NCI-H1048 (cell line): ENCODE results near the gene NPIPB6.
"Not testable (repeated sequence)": the region's sequence is repeated elsewhere in the genome, so short reads cannot be mapped to it uniquely, and the experiment has no call there.

Experiments used
- DNase-seq: peaks from one replicate; lab custom pipeline; 2025; lab: John Stamatoyannopoulos, UW

Gene NPIPB6

GRCh38 chr16:28363408-28363807 is at the start of gene NPIPB6:
Gene NPIPB6 (minus strand): TSS chr16:28363508. CDS start chr16:28362822, 686 bp downstream.
- not testable (repeated sequence) for DNase-seq

DNA sequence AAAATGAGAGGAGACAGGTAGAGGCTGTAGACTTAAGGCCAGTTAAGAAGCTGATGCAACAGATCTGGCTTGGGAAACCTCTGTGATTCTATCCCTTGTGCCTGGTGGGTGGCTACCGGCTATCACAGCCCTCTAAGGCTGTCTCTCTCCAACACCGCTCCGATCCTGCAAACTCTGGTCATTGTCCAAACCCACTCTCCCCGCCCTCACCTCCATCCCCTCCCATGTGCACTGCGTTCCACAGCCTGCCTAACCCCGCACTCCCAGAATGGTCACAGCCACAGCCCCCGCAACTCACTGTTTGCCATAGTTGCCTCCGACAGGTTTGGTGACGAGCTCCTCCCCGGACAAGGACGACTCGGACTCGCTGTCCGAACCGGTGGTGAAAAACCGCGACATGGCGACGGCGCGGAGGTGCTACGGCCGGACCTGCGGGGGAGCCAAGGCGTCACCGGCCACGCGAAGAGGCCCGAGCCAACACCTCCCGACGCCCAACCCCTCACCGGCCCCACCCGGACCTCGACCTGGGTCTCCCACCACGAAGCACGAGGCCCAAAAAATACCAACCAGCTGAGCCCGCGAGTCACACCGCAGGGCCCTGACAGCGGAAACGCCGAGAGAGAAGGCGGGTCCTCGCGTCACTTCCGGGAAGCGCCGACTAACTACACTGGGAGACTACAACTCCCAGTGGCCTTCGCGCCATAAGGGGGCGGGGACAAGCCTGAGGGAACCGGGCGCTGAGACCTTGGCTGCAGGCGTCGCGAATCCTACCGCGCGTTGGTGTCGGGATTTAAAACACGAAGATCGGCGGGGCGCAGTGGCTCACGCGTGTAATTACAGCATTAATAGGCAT is 40.1 kb upstream of the NPIPB6 start, which contains the start of gene EIF3CL:
Gene EIF3CL, minus strand, starts transcription at position 622 of the 853 bp plus-strand sequence. Its CDS starts 223 bp downstream, at position 399.
- DNase-seq: not testable (repeated sequence)

DNA sequence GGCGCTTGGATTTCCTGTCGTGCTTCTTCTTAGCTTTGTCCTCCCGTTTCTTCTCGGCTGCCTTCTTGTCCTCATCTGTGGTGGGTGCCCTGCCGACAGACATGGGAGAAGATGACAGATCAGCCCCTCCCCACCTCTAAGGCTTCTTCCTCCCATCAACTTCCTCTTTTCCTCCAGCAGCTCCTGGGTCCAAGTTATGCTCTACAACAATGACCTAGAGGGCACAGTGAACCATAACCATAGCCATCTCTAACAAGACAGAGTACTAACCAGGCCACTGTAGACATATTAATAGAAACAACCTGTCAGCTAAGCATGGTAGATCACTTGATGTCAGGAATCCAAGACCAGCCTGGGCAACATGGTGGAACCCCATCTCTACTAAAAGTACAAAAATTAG is 28.7 kb upstream of the NPIPB6 start:
- not testable (repeated sequence) for DNase-seq

DNA sequence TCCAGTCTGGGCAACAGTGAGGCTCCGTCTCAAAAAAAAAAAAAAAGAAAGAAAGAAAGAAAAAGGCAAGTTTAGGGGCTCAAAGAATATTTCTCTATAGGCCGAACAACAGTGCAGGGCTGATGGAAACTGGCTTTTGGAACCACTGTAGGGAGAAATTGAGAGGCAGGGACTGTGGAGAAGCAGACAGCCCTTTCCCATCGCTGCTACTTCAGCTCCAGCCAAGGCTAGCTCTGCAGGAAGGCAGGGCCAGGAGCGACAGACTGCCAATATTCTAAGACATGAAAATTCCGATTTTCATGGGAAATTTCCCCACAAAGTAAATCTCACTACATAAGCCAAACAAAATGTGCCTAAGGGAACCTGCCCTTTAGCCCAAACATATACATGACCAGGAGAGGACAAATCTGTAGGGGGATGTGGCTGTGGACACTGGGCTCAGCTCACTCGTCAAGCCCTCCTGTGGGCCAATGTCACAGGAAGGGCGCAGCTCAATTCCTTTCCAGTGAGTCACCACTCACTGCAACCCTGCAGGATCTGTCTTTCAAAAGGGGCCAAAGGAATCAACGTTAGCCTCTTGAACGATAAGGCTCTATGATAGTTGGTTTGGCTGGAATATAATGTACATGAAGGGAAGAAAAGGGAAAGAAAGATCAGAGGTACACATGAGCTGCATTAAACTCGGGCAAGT is 19.0 kb upstream of the NPIPB6 start:
- not testable (repeated sequence) for DNase-seq

GRCh38 chr16:28377822-28378221 is 14.5 kb upstream of the NPIPB6 start:
- not testable (repeated sequence) for DNase-seq

- DNase-seq: not testable (repeated sequence)
Measured at GRCh38 chr16:28377108-28377625, 13.9 kb upstream of the NPIPB6 start.

GRCh38 chr16:28375115-28375514 is 11.8 kb upstream of the NPIPB6 start:
- not testable (repeated sequence) for DNase-seq

- DNase-seq: not testable (repeated sequence)
Measured at GRCh38 chr16:28374281-28374680, 11.0 kb upstream of the NPIPB6 start.

GRCh38 chr16:28367926-28368325 is 4.6 kb upstream of the NPIPB6 start:
- not testable (repeated sequence) for DNase-seq

GRCh38 chr16:28364268-28365173 is 1.2 kb upstream of the NPIPB6 start:
- not testable (repeated sequence) for DNase-seq

DNA sequence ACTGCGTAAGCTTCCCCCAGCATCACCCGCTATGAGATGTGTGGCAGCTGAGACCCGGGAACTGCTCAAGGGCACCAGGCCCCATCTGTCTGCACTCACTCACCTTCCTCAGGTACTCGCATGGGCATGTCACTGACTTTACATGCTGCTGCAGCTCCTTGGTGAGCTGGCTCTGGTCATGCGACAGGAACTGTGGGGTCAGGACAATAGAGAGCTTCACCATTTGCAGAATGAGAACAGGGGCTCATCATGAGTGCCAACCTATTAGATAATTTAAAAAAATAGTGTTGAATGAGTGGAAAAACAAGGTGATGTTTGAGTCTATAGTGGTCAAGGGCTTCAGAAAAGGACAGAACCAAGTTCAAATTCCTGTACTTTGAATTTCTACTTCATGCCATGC is 708 bp downstream of the NPIPB6 start:
- DNase-seq: not testable (repeated sequence)

GRCh38 chr16:28338230-28338629 is 25.1 kb downstream of the NPIPB6 start:
- DNase-seq: not testable (repeated sequence)

DNA sequence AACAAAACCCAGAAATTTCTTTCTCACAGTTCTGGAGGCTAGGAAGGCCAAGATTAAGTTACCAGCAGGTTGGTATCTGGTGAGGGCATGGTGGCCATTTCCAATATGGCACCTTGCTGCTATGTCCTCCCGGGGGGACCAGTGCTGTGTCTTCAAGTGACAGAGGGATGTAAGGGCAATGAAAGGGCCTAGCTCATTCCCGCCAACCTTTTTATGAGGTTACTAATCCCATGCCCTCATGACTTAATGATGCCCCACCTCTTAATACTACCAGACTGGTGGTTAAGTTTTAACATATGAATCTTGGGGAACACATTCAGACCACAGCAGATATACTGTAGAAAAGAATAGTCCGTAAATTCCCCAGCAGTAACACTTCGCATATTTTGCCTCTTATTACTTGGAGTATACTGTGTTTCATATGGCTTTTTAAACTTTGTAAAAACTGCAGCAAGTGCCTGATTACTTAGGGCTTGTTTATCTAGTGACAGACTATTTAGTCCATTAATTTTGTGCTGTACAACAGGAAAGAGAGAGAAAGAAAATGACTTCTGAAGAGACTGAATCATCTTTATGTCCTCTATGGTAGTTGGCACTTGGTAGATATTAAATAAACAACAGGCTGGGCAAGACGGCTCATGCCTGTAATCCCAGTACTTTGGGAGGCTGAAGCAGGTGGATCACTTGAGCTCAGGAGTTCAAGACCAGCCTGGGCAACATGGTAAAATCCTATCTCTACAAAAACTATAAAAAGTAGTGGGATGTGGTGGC is 26.2 kb downstream of the NPIPB6 start:
- not testable (repeated sequence) for DNase-seq

GRCh38 chr16:28335678-28336077 is 27.6 kb downstream of the NPIPB6 start:
- DNase-seq: not testable (repeated sequence)

DNA sequence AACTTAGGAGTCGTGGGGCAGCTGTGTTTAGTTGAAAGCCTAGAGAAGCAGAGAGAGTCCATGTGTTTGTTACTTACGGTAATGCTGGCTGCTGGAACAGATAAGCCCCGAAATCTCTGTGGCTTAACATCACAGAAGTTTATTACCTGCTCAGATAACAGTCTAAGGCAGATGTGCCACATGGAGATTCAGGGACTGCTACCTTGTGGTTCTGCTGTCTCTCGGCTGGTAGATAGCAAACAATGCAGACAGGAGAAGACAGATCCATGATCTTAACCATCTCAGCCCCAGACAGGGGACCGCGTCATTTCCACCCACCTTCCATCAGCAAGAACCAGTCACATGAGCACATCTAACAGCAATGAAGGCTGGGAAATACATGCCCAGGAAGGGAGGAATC is 30.7 kb downstream of the NPIPB6 start:
- DNase-seq: not testable (repeated sequence)

DNA sequence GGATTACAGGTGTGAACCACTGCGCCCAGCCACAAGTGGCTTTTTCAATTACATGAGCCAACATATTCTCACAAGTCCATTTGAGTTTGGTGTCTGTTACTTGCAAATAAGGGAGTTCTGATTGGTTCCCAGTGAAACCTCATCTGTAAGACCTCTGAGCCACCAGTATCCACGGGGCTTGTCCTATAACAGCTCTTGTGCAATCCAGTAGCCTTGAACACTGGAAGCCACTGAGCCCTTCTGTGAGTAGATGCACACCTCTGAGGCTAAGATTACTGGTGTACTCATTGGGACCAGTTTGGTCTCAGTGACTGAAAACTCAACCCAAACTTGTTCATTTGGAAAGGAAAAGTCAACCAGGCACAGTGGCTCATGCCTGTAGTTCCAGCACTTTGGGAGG is 32.3 kb downstream of the NPIPB6 start:
- DNase-seq: not testable (repeated sequence)

- not testable (repeated sequence) for DNase-seq
Measured at GRCh38 chr16:28330232-28330631, 33.1 kb downstream of the NPIPB6 start.

- DNase-seq: no peak
Measured at GRCh38 chr16:28326881-28327610, 36.3 kb downstream of the NPIPB6 start.

- no peak for DNase-seq
Measured at GRCh38 chr16:28324887-28325279, 38.4 kb downstream of the NPIPB6 start.
